ENCODE data around the gene VMP1. TPM values are rescaled to one million over a fixed set of nuclear protein-coding genes. Genes with fewer than 3 reads are reported as not detected.
A peak's percentile ranks its signal among the peaks of the same experiment; 100 is the strongest.

VMP1 gene
- total RNA-seq, 1 experiment from 2014 or later = 83.1 TPM

DNA sequence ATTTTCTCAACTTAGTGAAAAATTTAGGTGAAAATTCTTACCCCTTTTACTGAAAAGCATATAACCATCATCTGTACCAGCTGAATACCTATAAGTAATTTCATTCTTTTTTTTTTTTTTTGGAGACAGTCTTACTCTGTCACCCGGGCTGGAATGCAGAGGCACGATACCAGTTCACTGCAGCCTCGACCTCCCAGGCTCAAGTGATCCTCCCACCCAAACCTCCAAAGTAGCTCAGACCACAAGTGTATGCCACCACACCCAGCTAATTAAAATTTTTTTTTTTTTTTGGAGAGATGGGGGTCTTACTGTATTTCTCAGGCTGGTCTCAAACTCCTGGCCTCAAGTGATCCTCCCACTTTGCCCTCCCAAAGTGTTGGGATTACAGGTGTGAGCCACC, 151.5 kb downstream of the VMP1 start:
- Histone ChIP-seq H3K4me1 (ENCODE audit: insufficient read depth, low read length) (peaks cover 3% of the 10 kb centered on the region; the same call in 1 of the 2 replicates), H4K20me1 (ENCODE audit: control insufficient read depth, insufficient read depth, insufficient read length) (no peaks in the 10 kb centered on the region), H4K91ac (ENCODE audit: insufficient read length, low read depth, low read length) (no peak overlapping the region), H3K79me1 (ENCODE audit: insufficient read depth, low read depth, low read length, poor library complexity, severe bottlenecking) (no peaks in the 10 kb centered on the region), H3K14ac (ENCODE audit: insufficient read depth, low read length) (no peak overlapping the region), H3K23me2 (ENCODE audit: insufficient read length, low read depth, low read length, poor library complexity, severe bottlenecking) (no peaks in the 10 kb centered on the region), H3K9me3 (ENCODE audit: control insufficient read depth, low read depth, low read length) (no peaks in the 10 kb centered on the region), H3K79me2 (ENCODE audit: insufficient read depth, low read length) (no peaks in the 10 kb centered on the region), H4K5ac (ENCODE audit: insufficient read length, low read depth, low read length) (no peak overlapping the region), H3K18ac (ENCODE audit: insufficient read length, low read depth, low read length) (no peak overlapping the region), H2BK120ac (ENCODE audit: low read depth, low read length, poor library complexity, severe bottlenecking) (no peak overlapping the region), H4K8ac (replicated peaks; ENCODE audit: insufficient read length, low read depth, low read length) (no peak overlapping the region), H3K27me3 (ENCODE audit: insufficient read depth, low read length) (no peaks in the 10 kb centered on the region), H3K56ac (ENCODE audit: insufficient read length, low read depth, low read length) (no peak overlapping the region), H2AK5ac (ENCODE audit: insufficient read length, low read length) (no peak overlapping the region), H3K4me2 (ENCODE audit: insufficient read depth, insufficient read length, low read length) (no peak overlapping the region), H2BK15ac (ENCODE audit: low read depth, low read length) (no peak overlapping the region), H3K23ac (ENCODE audit: insufficient read length, low read depth, low read length) (no peak overlapping the region), H2BK12ac (ENCODE audit: insufficient read length, low read depth, low read length) (no peak overlapping the region), H3K27ac (ENCODE audit: insufficient read length, low read depth, low read length) (no peak overlapping the region), H2BK20ac (ENCODE audit: low read depth, low read length, poor library complexity, severe bottlenecking) (no peak overlapping the region), H2AFZ (ENCODE audit: low read length) (no peak overlapping the region), H3T11ph (ENCODE audit: low read length) (no peak overlapping the region), H2BK5ac (ENCODE audit: insufficient read length, low read length) (no peak overlapping the region), H3K9ac (ENCODE audit: extremely low read depth, insufficient read length, low read length) (no peak overlapping the region), H3K4ac (ENCODE audit: low read depth, low read length) (no peak overlapping the region)
- Mint-ChIP-seq H3K27ac (peak overlapping the region in 1 of 3 experiments; percentile 59; a peak in 1 of 7 replicates), H3K9me3 (no peaks in the 10 kb centered on the region), H3K27me3 (ENCODE audit: low read depth) (no peaks in the 10 kb centered on the region), H3K4me1 (peaks cover 6 to 10% of the 10 kb centered on the region in 2 experiments), H3K36me3 (ENCODE audit: insufficient read depth in 1 of 3, low read depth in 3 of 3) (peaks cover 24 to 34% (median 31%) of the 10 kb centered on the region in 3 experiments), H3K4me3 (no peak overlapping the region)
- TF ChIP-seq, protein P1, sequence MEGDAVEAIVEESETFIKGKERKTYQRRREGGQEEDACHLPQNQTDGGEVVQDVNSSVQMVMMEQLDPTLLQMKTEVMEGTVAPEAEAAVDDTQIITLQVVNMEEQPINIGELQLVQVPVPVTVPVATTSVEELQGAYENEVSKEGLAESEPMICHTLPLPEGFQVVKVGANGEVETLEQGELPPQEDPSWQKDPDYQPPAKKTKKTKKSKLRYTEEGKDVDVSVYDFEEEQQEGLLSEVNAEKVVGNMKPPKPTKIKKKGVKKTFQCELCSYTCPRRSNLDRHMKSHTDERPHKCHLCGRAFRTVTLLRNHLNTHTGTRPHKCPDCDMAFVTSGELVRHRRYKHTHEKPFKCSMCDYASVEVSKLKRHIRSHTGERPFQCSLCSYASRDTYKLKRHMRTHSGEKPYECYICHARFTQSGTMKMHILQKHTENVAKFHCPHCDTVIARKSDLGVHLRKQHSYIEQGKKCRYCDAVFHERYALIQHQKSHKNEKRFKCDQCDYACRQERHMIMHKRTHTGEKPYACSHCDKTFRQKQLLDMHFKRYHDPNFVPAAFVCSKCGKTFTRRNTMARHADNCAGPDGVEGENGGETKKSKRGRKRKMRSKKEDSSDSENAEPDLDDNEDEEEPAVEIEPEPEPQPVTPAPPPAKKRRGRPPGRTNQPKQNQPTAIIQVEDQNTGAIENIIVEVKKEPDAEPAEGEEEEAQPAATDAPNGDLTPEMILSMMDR (conservative IDR thresholded peaks at IDR 0.05) = no peak
- WGBS (ENCODE audit: extremely low coverage, insufficient read length, low lambda C conversion rate) = no CpG with 5 or more reads among the region's 3 CpGs
- no peak for DNase-seq

All from H9 (cell line).